Inferior parietal cortex (tissue), 1 donor: ENCODE results near the gene RSKR.
"Not testable (repeated sequence)": the region's sequence is repeated elsewhere in the genome, so short reads cannot be mapped to it uniquely, and the experiment has no call there.

Experiments used
- DNase-seq: peaks from one replicate; pipeline ENCODE4 v3.0.0-alpha.2; 2016; ENCODE audit errors: extremely low spot score

RSKR gene

GRCh38 chr17:28622186-28622585, 8.2 kb upstream of the RSKR start:
- no peak for DNase-seq

DNA sequence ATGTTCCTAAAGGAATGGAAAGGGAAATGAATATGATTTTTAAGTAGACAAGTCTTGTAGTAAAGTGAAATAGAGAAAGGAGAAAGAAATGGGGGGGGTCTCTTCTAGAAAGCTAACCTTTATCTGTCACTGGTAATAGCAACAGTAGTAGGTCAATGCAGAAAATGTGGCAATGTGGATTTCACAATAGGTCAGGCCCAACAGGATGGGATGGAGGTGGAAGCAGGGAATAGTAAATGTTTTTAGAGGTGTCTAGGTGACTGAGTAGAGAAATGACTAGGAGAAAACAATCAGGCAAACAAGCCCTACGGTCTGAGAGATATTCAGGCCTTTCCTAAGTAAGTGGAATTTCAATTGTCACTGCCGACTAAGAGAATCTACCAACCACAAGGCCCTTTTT, 6.0 kb upstream of the RSKR start:
- DNase-seq = no peak

DNA sequence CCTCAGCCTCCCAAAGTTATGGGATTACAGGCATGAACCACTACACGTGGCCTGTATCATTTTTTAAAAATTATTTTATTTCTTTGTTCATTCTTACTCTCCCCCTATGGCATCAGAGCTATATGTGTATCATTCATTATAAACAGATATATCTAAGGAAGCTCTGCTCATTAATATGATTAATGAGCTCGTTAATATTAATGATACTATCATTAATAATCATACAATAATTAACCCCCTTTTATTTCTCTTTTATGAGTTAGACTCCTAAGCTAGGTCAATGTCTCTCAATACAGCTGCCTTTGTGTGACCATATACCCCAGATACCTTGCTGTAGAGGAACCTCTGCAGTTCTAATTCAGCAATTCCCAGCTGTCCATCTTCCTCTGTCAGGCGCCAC, 4.5 kb upstream of the RSKR start:
- no peak for DNase-seq

DNA sequence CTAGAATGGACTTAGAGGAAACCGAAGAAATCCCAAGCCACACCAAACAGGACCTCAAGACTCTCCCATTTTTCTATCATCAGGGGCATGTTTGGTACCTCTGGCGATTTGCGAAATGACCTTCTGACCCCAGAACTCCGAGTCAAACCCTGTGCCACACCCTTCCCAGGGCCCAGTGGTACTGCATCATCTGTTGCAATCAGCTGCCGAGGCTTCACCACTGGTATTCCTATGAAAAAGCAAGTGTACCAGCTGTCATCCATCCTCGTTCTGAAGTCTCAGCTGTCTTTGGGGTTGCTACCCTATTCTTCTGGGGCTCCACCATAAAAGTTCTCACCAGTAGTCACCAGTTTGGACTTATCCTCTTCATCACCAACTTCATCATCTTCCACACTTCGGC, 2.3 kb upstream of the RSKR start:
- no peak for DNase-seq

DNA sequence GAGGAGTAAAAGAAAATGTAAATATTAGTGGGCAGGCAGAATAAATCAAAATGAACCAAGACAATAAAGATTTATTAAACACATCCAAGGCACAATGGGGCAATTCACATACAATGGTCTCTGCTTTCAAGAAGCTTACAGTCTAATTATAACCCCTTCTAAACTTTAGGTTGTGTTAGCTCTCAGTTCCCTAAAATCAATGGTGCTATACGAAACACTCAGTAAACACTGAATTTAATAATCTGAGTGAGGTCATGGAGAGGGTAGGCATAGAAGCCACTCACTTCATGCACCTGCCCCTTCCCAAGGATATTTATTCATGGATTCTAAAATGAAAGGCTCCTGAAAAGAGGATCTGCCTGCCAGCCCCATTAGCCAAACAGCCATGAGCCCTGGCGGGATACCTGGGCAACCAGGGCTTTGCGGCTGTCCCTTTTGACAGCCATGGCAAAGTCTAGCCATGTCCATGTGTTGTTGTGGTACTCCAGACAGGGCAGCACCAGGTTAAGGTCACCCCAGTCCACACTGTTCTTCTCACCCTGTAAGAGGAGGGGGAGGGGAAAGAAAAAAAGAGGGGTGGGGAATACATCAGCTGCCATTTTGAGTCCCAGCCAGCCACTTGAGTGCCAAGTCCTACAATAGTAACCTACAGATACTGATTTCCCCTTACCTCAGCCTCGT, 1.4 kb upstream of the RSKR start:
- DNase-seq = no peak

- DNase-seq = peak; percentile 69
Observed at GRCh38 chr17:28612936-28613872, 781 bp downstream of the RSKR start.

DNA sequence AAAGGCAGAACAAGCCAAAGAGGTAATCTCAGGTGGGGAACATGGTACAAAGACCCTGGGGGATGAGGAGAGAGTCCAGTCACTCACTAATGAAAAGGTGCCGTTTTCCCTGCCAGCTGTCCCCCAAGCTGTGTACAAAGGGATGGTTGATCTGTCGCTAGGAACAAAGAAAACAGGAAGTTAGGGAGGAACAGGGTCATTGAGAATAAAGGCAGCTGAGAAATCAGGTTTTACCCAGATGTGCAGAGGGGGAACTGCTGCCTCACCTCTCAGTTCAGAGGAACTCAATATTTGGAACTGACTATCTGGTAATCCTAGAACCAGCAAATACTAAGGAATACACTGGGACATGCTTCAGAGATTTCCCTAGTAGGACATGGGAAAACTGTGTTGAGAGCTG, 1.5 kb downstream of the RSKR start:
- DNase-seq = no peak

DNA sequence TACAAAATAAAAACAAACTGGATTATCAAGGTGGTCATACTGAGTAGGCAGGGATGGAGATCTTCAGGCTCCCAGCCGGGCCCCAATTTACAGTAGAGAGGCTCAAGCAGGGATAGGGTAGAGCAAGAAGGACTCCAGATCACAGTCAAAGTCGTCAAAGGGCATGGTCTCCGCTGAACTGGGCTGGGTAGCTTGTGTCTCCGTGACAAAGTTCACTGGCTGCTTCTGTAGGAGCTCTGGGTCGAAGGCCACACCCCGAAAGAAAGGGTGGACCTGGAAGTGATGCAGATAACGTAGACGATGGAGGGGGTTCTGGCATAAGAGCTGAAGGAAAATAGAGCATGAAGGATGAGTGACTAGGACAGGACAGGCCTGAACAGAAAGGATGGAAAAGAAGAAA, 3.6 kb downstream of the RSKR start:
- no peak for DNase-seq

DNA sequence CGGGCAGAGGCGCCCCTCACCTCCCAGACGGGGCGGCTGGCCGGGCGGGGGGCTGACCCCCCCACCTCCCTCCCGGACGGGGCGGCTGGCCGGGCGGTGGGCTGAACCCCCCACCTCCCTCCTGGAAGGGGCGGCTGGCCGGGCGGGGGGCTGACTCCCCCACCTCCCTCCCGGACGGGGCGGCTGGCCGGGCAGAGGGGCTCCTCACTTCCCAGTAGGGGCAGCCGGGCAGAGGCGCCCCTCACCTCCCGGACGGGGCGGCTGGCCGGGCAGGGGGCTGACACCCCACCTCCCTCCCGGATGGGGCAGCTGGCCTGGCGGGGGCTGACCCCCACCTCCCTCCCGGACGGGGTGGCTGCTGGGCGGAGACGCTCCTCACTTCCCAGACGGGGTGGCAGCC, 10.0 kb downstream of the RSKR start:
- not testable (repeated sequence) for DNase-seq

DNA sequence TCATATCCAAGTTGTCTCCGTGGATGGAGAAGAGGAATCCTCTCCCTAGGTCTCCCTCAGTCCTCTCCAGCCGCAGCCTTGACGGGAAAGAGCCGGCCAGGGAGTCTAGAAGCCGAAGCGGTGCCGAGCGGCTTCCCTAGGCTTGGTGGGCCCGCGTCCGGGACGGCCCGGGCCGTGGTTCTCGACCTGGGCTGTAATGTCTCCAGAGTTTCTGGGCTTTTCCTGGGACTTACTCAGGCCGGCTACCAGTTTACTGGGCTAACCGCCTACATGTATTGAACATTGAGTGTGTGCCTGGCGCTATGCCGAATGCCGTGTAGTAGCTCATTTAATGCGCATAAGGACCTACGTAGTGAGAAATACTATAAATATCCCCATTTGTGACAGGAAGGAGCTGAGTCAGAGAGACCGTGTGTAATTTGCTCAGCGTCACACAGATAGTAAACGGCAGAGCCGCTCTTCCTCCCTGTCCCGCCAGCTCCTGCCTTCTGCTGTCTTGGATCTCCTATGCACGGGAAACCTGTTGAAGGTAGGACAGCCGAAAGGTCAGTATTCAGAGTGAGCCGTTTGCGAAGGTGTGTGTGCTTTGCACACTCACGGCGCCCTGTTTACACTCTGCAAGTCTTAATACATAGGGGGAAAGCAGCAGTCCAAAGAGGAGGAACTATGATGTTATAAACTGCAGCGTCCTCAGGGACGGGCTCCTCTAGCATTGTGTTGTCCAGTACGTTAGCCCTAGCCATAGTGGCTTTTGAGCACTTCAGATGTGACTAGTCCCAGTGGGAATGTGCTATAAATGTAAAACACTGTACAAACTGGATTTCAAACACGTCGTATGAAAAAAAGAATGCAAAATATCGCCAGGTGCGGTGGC, 14.4 kb downstream of the RSKR start:
- DNase-seq = peak; percentile 67

GRCh38 chr17:28598799-28599310, 15.1 kb downstream of the RSKR start, which contains the start of gene SPAG5:
SPAG5 (minus strand) TSS chr17:28599025; CDS start chr17:28598946, 79 bp downstream.
- peak; percentile 88 for DNase-seq

- DNase-seq = no peak
Observed at GRCh38 chr17:28598389-28598788, 15.6 kb downstream of the RSKR start.

DNA sequence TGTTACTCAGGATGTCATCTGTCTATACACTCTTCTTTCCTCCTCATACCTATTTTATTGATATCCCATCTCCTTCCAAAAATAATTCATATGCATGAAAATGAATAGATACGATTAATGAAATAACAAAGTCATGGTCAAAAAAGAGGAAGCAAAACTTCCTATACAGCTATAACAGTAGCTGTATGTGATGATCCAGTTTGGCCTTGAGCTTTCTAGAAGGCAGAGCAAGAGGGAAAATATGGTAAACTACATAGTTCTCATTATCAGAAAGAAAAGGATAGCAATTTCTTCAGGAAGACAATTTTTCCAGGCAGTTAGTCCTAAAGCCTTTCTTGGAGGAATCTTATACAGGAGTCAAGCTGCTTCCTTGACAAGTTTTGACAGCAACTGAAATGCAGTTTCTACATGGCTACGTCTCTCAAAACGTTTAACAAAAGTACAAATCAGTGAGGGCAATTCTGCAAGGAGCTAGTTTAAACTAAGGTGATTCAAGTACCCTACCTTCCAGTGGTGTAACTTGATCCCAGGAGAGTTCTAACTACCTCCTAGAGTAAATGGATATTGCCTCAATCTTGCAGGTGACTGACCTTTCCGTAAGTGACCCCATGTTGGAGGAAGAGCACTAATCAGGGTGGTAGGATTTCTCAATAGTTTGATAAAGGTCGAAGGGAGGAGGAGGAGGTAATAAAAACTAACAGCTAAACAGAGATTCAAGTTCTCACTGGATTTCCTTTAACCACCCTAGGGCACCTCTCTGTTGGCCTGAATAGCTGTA, 16.2 kb downstream of the RSKR start:
- no peak for DNase-seq

- DNase-seq = no peak
Observed at GRCh38 chr17:28592260-28592659, 21.7 kb downstream of the RSKR start.

- DNase-seq = no peak
Observed at GRCh38 chr17:28585851-28586250, 28.1 kb downstream of the RSKR start.

- no peak for DNase-seq
Observed at GRCh38 chr17:28584434-28584833, 29.6 kb downstream of the RSKR start.

GRCh38 chr17:28582513-28582912, 31.5 kb downstream of the RSKR start:
- DNase-seq = no peak

- DNase-seq = no peak
Observed at GRCh38 chr17:28580959-28581358, 33.0 kb downstream of the RSKR start.

- no peak for DNase-seq
Observed at GRCh38 chr17:28579526-28579925, 34.5 kb downstream of the RSKR start.

DNA sequence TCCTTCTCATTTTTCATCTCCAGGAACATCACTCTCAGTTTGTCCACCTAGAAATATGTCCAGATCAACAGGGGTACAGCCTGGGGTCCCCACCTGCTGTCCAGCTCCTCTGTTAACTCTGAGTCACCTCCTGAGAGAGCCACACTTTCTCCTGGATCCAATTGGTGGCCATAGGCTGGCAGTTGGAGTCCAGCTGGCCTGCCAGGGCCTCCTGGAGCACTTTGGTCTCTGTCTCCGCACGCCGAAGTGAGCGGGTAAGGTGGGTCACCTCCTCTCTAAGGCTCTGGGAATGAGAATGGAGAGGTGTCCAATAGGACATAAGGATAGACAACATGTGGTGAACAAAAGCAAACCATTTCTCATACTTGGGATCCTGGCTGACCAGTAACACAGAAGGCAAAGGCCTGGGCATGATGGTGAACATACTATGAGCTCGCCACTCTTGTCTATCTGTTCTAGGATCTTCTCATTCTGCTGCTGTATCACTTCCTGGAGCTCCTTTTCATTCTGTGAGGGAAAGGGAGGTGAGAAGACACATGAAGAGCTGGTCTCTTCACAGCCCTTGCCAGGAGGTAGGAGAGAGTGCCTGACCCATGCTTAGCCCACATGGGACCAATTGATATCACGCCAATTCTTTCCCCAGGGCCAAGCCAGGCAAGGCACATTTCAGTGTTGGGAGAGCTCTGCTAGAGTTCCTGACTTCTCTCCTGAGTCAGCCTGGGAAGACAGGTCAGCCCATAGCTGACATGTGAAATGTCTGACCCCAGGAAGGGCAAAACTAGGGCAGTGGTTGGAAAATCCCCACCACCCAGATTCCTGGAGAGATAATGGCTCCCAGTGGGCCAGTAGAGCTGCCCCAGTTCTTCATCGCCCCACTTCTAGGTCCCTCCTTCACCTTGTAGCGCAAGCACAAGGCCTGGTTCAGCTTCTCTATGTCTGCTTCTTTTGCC, 35.5 kb downstream of the RSKR start:
- DNase-seq = no peak
